DLD1 (cell line): ENCODE measurements around the gene ZNF516.
"Not testable (repeated sequence)": the region's sequence is repeated elsewhere in the genome, so short reads cannot be mapped to it uniquely, and the experiment has no call there.

Experiments used
- in situ Hi-C: cut with HindIII; loops from 2 replicates; pipeline ENCODE4 v1.10.0; 2017; ENCODE audit warnings: low sequenced_read_pairs

ZNF516 gene

DNA sequence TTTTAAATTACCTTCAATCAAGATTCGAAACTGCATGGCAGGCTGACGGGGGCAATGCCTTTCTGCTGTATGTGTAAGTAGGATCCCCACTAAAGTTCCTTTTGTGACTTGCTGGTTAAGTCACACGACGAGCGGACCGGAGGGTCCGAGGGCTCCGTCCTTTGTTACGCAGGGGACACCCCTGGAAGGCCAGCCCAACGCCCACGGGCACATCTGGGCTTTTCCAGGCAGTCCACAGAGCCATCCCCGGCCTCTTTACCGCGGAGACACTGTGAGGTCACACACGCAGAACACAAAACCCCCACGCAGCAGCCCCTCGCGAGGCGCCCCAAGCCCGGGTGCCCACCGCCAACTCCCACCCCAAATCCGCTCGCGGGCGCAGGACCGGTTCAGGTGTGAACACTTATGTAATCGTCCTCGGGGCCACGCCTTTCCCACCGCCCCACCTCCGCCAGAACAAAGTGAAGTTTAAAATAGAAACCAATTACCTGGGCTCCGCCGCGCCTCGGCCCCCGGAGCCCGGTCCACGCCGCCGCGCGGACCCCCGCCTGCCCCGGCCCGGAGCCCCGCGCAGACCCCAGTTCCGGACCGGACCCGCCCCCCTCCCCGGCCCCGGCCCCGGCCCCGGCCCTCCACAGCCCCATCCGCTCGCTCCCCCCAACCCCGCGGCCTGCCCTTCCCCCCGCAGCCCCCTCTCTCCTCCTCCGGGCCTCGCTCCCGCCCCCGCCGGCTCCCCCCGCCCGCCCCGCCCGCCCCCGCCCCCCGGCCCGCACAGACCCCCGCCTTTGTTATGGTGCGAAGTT, 4.2 kb downstream of the ZNF516 start:
- in situ Hi-C loops: no loop called here

DNA sequence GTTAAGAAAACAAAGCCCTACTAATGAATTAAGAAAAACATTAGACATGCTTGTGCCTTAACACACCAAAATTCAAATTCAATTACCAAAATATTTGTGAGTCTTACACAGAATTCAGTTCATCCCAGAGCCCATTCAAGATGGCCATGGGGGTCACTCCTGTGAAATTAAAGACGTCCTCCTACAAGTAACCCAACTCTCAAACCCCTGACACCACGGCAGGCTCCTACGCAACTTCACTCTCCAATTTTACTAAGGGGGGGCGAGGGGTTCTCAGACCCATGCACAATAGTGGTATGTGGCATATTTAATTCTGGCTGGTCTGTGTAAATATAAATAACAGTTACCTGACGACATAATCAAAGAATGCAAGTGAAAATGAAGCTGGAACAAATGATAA, 5.0 kb downstream of the ZNF516 start:
- in situ Hi-C loops: no loop called here

DNA sequence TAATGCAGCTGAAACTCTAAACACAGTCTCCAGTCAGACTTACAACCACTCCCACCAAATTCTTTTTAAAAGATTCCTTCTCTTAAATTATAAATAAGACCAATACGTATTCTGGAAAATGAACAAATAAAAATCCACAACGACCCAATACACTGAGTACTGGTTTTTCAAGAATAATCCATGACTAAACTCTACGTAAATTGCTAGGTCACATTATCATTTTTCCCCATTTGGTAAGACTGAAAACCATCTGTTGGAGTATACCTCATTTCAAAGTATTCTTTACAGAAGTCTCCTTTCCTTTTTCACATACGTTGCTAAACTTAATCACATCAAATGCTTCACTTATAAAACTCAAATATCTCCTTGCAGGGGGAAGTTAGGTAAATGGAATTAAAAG, 6.0 kb downstream of the ZNF516 start:
- in situ Hi-C loops: no loop called here

DNA sequence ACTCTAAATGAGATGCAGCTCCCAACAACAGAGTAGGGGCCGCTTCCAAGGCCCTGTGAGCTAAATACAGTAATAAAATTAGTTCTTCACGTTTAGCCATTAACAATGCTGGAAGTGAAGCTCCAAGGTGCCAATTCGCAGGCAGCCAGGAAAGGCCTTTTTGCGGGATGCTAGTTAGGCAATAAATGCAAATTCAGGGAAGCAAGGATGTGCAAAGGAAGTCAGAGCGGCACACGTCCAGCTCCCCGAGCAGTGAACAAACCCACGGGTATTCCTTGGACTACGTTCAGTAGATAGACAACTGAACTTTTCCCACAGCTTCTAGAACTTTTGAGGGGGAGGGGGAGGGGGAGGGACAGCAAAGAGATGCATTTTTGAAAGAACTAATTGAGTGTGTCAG, 6.9 kb downstream of the ZNF516 start:
- in situ Hi-C loops: no loop called here

DNA sequence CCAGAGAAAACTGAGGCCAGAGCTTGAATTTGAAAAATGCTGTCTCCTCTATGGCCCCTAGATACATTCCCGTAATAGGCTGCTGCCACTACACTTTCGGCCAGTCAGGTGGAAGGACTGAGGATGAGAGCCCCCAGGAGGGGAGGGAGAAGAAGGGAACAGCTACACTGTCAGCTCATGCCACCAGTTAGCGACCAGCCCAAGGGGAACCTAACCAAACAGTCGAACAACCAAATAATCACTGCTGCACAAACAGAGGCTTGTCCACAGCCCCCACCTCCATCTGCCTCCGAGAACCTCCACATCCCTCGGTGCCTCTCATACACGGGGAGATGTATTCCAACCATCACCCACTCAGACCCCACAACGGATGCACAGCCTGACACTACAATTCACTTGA, 7.3 kb downstream of the ZNF516 start:
- in situ Hi-C loops: no loop called here

DNA sequence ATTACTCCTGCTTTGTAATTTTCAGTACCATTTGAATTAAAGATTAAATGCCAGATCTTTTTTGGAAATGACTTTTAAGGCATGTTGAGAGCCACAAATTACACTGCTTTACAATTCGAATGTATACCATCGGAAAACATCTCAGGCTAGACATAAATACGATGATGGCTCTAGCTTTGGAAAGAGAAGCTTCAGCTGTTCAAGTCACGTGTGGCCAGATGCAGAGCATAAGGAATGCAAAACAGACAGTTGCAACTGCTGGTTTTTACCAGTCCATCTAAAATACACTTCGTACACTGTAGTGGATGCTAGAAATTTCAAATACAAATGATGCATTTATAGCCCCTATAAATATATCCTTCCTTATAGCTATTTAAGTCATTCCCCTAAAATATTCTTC, 8.0 kb downstream of the ZNF516 start:
- in situ Hi-C loops: no loop called here

DNA sequence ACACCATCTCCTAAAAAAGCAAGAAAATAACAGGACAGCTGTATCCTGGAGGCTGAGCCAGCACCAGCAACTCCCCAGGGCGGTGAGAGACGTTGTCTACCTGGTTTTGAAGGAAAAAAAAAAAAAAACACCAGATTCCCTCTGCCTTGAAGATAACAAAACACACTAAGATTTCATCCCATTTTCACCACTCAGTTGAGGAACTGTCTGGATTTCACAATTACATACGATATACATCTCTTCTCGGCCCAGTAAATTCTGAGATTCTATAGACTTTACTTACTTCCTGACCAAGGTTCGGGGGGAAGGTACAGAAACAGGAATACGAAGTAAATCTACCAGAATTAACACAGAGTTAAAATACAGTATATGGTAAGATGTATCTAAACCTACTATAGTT, 8.5 kb downstream of the ZNF516 start:
- in situ Hi-C loops: no loop called here

DNA sequence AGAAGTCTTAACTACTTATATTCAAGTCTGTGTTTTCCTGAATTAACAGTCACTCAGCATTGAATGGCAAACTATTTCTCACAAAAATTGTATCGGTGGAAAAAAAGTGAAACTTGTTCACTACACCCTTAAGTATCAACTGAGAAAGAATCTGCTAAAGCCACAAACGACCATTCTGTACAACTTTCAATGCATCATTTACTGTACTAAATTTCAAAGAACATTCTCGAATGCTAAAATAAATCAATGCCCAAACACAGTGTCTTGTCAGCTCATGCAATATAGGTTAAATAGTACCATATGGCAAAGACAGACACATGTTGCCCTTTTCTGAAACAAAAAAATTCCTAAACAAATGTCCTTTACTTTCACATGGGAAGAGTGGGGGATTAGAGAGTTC, 9.0 kb downstream of the ZNF516 start:
- in situ Hi-C loops: no loop called here

DNA sequence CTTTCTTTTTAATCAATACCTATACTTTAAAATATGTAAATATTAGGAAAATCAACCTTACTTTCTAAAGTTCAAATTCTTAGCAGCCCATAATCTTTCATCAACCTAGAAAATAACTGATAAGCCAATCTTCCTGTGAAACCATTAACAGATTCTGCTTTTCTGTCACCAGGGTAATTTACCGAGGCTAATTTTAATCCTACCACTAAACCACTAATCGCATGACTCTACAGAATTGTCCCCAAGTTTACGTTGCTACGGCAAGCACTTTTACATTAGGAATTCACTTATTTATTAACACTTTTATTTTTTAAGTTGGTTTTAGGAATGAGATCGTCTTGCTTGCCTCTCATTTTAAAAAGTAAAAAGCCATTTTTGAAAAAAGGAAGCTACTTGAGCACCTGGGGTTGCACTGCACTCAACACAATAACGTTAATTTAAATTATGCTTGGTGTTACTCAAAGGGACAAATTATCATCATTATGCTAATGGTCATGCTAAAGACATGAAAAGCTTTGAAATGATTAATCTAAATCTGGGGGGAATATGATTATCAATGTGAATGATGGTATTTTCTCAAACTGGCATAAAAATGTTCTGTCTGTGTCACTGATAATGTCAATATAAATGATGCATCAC, 10.2 kb downstream of the ZNF516 start:
- in situ Hi-C loops: no loop called here

DNA sequence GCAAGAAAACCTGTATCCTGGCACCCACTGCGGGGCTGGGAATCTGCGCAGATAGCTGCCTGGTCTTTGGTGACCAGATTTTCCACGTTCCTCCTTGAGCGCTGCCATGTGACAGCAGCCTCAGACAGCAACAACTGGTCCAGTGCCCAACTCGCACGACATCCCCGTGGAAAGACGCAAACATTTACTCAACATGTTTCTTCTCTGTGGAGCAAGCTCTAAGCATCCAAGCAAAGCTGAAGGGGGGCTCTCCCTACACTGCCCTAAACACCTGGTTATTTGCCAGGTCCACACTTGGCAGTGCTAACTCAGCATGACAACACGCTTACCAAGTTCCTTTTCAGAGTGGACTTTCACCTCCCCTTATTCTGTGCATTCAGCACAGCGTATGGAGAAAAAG, 11.3 kb downstream of the ZNF516 start:
- in situ Hi-C loops: no loop called here

DNA sequence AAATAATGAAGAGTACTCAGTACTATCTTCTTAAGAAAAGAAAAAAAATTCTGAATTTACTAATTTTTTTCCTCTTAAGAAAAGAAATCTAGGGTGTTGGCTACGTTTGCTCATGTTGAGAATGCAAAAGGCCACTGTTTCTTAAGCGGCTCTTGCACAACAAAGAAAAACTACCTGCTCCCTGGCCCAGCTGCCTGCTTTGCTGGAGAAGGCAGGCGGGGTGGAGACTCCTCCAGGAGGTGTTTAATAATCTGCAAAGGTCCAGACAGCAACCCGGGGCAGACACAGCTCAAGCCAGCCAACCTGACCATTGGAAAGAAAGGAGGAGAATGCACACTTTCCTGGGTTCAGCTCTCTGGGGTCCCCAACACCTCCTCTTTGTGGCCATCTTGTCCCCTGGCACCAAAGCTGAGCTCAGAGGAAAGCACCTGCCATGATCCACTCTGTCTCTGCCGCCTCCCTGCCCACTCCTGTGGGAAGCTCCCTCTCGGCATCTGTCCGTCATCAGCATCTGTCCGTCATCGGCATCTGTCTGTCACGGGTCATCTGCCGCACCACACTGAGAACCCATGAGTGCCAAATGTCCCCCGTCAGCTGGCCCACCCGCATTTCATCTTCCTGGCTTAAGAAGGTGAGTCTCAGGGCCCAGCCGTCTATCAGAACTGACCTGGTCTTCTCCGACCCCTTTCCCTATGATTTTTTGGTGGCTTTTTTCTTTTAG, 11.9 kb downstream of the ZNF516 start:
- in situ Hi-C loops: no loop called here

DNA sequence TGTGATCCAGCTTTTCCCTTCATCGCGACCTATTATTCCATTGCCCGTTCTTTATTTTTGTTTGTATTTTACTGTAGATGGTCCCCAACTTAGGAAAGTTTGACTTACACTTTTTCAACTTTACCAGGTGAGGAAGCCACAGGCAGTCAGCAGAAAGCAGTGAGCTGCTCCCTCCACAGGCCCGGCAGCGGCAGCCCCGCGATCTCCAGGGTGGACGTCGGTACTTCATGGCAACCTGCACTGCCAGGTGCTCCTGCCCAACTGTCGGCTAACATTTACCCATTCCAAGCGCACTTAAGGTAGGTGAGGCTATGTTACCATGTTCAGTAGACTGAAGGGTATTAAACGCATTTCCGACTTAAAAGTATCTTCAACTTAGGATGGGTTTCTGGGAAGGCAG, 12.8 kb downstream of the ZNF516 start:
- in situ Hi-C loops: no loop called here

DNA sequence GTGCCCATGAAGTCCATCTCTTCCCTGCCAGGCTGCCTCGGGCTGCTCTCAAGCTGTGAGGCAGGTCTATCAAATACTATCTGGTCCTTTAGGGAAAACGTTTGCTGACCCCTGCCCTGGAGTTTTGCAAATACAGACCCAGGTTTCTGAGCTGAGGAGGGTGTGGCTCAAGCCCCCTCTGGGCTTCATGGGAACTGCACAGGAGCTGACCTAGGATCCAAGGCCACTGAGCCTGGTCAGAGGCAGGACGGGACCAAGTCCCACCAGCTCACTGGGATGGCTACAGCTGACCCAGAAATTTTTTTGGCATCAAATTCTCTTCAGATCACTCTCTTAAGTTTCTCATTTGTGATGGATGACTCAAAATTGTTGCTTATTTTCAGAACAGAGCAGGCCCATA, 14.1 kb downstream of the ZNF516 start:
- in situ Hi-C loops: no loop called here

DNA sequence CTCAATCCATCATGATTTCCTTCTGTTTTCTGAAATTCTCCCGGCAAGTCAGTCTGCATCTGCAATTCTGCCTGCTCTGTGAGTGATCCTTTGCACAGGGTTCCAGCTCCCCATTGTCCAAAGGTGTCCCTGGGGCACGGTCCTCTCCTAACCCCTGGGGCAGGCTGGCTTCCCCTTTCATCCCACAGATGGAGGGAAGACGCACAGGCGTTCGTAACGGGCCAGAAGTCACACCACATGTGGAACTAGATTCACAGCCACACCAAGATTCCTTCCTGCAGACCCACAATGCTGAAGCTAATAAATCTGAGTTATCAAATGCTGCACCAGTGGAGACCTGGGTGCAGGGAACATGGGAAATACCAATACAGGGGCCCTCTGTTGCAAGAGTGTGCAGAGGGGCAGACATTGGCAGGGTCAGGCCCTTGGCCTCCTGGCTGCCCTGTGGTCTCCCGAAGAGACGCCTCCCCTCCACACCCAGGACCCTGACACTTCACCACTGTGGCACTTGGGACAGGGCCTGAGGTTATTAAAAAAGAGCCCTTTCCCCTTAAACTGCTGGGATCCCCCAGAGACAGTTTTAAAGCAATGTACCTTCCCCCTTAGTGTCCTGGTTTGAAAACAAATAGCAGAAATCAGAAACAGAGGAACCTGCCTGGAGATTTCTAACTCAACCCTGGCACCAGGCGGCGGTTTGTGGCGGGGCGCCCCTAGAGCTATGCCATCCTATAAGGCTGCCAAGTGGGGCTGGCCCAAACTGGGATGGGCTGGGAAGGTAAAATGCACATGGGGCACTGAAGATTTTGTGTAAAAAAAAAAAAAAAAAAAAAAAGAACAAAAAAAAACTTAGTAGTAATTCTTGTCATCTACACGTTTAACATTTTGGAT, 15.4 kb downstream of the ZNF516 start:
- in situ Hi-C loops: no loop called here

DNA sequence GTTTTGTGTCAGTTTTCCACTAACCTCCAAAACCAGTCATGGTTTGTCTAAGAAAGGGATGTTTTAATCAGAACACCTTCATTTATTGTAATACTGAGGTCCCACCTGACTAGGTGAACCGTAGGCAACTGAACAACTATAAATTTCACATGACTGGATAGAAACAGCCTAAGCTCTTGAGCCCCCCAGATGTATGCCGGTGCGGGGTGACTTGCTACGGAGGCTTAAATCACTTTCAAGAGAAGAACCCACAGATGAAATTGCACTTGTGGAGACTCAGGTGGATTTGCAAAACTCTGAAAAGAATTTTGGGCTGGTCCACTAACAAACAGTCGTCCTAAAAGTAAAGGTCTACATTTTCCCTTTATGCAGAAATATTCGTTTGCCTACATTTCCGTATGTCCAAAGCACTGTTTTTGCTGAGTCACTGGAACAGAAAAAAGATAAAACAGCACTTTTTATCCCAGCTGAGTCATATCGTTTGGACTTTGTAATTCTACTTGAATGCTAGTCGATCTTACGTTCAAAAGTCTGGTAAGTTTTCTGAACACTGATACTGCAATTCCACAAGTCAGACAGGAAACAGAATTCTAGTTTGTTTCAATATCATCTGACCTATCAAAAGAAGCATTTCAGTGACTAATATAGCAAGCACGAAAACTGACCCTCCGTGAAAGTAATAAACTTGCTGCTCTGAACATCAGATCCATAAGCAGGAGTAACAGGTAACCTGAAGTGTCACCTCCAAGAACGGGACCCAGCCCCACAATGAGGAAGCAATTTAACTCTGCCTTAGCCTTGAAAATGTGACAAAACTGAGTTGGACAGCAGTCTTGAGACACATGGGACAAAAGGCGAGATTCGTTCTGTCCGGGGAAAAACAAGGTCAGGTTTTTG, 18.1 kb downstream of the ZNF516 start:
- in situ Hi-C loops: no loop called here

DNA sequence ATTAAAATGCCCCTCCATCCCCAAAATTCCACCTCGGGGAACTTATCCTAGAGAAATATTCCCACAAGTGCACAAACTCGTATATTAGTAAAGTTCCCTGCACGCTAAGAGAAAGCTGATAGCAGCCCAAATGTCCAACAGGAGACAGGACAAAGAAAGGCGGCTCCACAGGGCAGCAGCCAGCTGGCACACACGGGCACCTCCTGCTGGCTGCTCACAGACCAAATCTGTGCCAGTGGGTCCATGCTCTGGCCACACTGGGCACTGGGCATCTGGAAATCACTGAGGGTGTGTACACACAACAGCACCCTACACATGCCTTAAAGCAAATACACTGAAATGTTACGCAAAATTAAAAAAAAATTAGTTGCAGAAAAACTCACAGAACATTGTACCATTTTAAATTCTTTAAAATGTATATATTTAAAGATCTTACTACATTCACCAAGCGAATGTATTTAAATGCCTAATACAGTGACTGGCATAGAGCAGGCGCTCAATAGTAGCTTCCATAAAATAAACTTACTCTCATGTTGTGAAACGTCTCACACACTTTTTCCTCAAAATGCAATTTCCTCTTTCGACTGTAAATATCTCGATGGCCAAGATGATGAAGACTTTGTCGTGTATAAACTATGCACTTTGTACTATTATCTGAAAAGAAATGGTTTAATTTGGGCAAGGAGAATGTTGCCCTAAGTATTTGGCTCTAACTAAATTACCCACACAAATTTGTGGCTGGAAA, 19.4 kb downstream of the ZNF516 start:
- in situ Hi-C loops: no loop called here

DNA sequence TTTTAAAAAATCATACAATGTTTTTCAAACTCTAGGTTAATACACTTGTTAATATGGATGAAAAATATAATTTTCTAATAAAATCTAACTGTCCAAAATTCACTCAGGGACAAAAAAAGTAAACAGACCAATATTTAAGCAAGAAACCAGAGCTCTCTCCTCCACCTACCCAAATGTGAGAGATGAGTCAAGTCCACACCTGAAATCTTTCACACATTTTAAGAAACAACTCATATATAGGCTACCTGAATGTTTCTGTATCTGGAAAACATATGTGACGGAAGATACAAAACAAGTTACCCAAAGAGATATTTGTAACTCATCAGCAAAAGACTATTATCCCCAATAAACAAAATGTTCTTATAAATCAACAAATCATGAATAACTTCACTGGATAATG, 20.2 kb downstream of the ZNF516 start:
- in situ Hi-C loops: no loop called here

DNA sequence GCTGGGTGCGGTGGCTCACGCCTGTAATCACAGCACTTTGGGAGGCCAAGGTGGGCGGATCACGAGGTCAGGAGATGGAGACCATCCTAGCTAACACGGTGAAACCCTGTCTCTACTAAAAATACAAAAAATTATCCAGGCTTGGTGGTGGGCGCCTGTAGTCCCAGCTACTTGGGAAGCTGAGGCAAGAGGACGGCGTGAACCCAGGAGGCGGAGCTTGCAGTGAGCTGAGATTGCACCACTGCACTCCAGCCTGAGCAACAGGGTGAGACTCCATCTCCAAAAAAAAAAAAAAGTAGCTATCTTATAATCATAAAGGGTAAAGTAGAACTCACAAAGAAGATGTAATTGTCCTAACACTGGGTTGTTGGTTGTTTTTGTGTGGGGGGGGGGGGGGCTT, 21.5 kb downstream of the ZNF516 start:
- in situ Hi-C loops: not testable (repeated sequence)

DNA sequence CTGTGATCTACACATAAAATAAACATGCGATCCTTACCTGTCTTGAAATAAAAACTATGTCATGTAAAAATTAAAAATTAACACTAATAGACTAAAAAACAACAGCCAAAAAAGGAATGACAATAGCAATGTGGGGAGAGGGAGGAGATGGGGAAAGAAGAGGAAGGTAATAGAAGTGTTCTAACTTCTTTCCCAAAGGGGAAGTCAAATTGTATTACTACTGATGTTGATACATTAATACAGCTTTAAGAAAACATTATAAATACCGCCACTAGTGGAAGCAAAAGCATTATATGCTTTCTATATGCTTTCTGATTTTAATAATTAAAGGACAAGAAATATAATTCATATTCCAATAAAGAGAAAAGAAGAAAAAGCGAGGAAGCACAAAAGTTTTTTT, 22.2 kb downstream of the ZNF516 start:
- in situ Hi-C loops: no loop called here
